Heart right ventricle (tissue), 16 donors: Measurements from ENCODE around the gene KRTAP10-2. TPM values are rescaled to one million over a fixed set of nuclear protein-coding genes. Genes with fewer than 3 reads are reported as not detected.

ENCODE experiments used
- ATAC-seq, 8 donors: fragments of 200-7000 bp; cut with Tn5 transposase; one replicate each; pipeline ENCODE4 v1.9.1; 2020; ENCODE audit warnings: mild to moderate bottlenecking in 8 of 8, moderate library complexity in 8 of 8, moderate number of reproducible peaks in 1 of 8
- DNase-seq, 2 donors: peaks; one replicate each; pipeline ENCODE4 v3.0.0-alpha.2; 2020
- H3K27ac ChIP-seq, 10 donors: fragments of 200-600 bp; sonication (generic) in 2 of 10; one replicate each; pipeline versions ENCODE4 v1.5.0 to v1.8.0; 2020 to 2022; ENCODE audit warnings: mild to moderate bottlenecking in 3 of 10
- H3K27me3 ChIP-seq, 7 donors: fragments of 200-600 bp; one replicate each; pipeline ENCODE4 v1.8.0; 2021 to 2022; ENCODE audit warnings: mild to moderate bottlenecking in 2 of 7
- H3K36me3 ChIP-seq, 9 donors: fragments of 200-600 bp; sonication (generic) in 1 of 9; one replicate each; pipeline versions ENCODE4 v1.5.0 to v1.8.0; 2020 to 2022; ENCODE audit warnings: mild to moderate bottlenecking in 2 of 9
- H3K4me1 ChIP-seq, 9 donors: fragments of 200-600 bp; sonication (generic) in 1 of 9; one replicate each; pipeline versions ENCODE4 v1.5.0 to v1.8.0; 2020 to 2022; ENCODE audit warnings: mild to moderate bottlenecking in 4 of 9
- H3K4me3 ChIP-seq, 10 donors: fragments of 200-600 bp; sonication (generic) in 2 of 10; one replicate each; pipeline versions ENCODE4 v1.5.0 to v1.8.0; 2020 to 2022; ENCODE audit warnings: mild to moderate bottlenecking in 7 of 10, moderate library complexity in 2 of 10
- H3K9me3 ChIP-seq, 11 donors: fragments of 200-600 bp in 10 of 11; sonication (generic) in 2 of 11; one replicate each; pipeline versions ENCODE4 v1.5.0 to v1.8.0; 2013 to 2022; ENCODE audit warnings: mild to moderate bottlenecking in 2 of 11, control low read depth in 1 of 11, moderate library complexity in 1 of 11
- CTCF ChIP-seq, 9 donors: fragments of 200-600 bp; sonication (generic) in 2 of 9; IDR thresholded peaks; one replicate each; pipeline versions ENCODE4 v1.5.0 to v1.8.0; 2021 to 2022; ENCODE audit warnings: antibody characterized with exemption in 9 of 9, mild to moderate bottlenecking in 5 of 9, moderate library complexity in 1 of 9
- WGBS, 2 donors: extraction: QIAGEN DNeasy Blood & Tissue Kit; methylation state at CpG; one replicate each; pipeline ENCODE4 v1.1.7; 2013; ENCODE audit warnings: inconsistent platforms in 1 of 2; 5-methylcytosine and 5-hydroxymethylcytosine counted together
- intact Hi-C, 10 donors: fragments of 100-400 bp; cut with DNase I; formaldehyde crosslinking; loops; one replicate each; pipeline versions ENCODE4 v1.11.1 to v1.14.2; 2022
- polyA plus RNA-seq, 2 donors: library from polyadenylated mRNA; stranded (reverse); fragments of 200-250 nt; gene quantifications; one replicate each; pipeline ENCODE4 v1.2.3, GENCODE V29; 2013
- total RNA-seq, 10 donors: library from RNA; stranded (reverse); fragmentation: NEBNext Ultra II Directional in 3 of 10; extraction: Animal tissue kit (Norgen Biotek cat#: 25700) in 3 of 10; gene quantifications; one replicate each; pipeline versions ENCODE4 v1.2.1 to v1.2.4, GENCODE V29; 2021 to 2023
- donor health status: Arrhythmogenic right ventricular cardiomyopathy.
- donor health status: ischemic (EF 13 %, LVEDD 7.1; RV severe dilation, severe dysfunction).
- donor health status: healthy with polysubstance abuse.
- donor health status: DM: no; HTN: yes; CAD: no.
- donor health status: DM: no; HTN: no; CAD: no.
- donor health status: ischemic (EF 25% LVEDD 6.9; RV normal size, moderate dysfunction).
- donor health status: ischemic (EF 25% LVEDD 5.7; RV mildly dilated, moderate dysfunction).
- donor health status: healthy.
- donor health status: DM: yes; HTN: yes; CAD: no.
- donor health status: Ischemic cardiomyopathy.
- donor health status: ischemic (EF 35%, LVEDD 5.7; RV mildly dilated, moderate dysfunction).
- donor health status: nonischemic (EF 11% LVEDD 7.7; RV severe dilation, severe dysfunction).
- donor health status: DM: yes; HTN: yes; CAD: no.
- donor health status: PGD.
- donor health status: ischemic (EF 29% LVEDD 5.4; RV normal size, mild dysfunction).
- donor health status: nonischemic (EF 23%, LVEDD 6.1; RV moderate dilation, normal function).

Gene KRTAP10-2
- total and polyA plus RNA-seq, 12 donors, result not detected

- H3K36me3 ChIP-seq, result no peaks in the 10 kb centered on the region
- no peak overlapping the region for H3K4me3 ChIP-seq
- H3K27ac ChIP-seq, result no peak overlapping the region
- DNase-seq (no peak), ATAC-seq (peak in 1 of 8 donors; percentile 21)
- WGBS, 2 donors, result 78 to 84% methylated on average over 10 of the region's 10 CpGs
- TF ChIP-seq CTCF (IDR thresholded peaks at IDR 0.05), result no peak
- H3K9me3 ChIP-seq, result peaks cover 0 to 12% (median 0%) of the 10 kb centered on the region in 11 donors
- intact Hi-C loops, result no loop called here
- H3K4me1 ChIP-seq, result peaks cover 0 to 4% (median 0%) of the 10 kb centered on the region in 9 donors
- peaks cover 0 to 55% (median 25%) of the 10 kb centered on the region in 7 donors for H3K27me3 ChIP-seq
Measured at GRCh38 chr21:44590311-44590721, 39.0 kb upstream of the KRTAP10-2 start.

- Histone ChIP-seq H3K27ac (no peak overlapping the region), H3K27me3 (peaks cover 0 to 61% (median 31%) of the 10 kb centered on the region in 7 donors), H3K4me1 (peaks cover 0 to 4% (median 0%) of the 10 kb centered on the region in 9 donors), H3K36me3 (no peaks in the 10 kb centered on the region), H3K9me3 (peaks cover 0 to 12% (median 0%) of the 10 kb centered on the region in 11 donors), H3K4me3 (no peak overlapping the region)
- intact Hi-C loops, result no loop called here
- 72 to 78% methylated on average over 24 of the region's 24 CpGs for WGBS, 2 donors
- TF ChIP-seq CTCF (IDR thresholded peaks at IDR 0.05), result no peak
- DNase-seq (no peak), ATAC-seq (no peak)
Measured at GRCh38 chr21:44589586-44590305, 38.4 kb upstream of the KRTAP10-2 start.

- no peak for DNase-seq
- no peak for TF ChIP-seq CTCF (IDR thresholded peaks at IDR 0.05)
- peaks cover 0 to 12% (median 0%) of the 10 kb centered on the region in 11 donors for H3K9me3 ChIP-seq
- H3K4me3 ChIP-seq, result no peak overlapping the region
- H3K4me1 ChIP-seq, result peaks cover 0 to 4% (median 0%) of the 10 kb centered on the region in 9 donors
- ATAC-seq, result no peak
- H3K27ac ChIP-seq, result no peak overlapping the region
- intact Hi-C loops, result no loop called here
- peaks cover 0 to 66% (median 32%) of the 10 kb centered on the region in 7 donors for H3K27me3 ChIP-seq
- WGBS, 2 donors, result 95 to 96% methylated on average over 2 of the region's 2 CpGs
- no peaks in the 10 kb centered on the region for H3K36me3 ChIP-seq
Measured at GRCh38 chr21:44589094-44589493, 37.8 kb upstream of the KRTAP10-2 start.

GRCh38 chr21:44585892-44586291, 34.6 kb upstream of the KRTAP10-2 start:
- no peak for TF ChIP-seq CTCF (IDR thresholded peaks at IDR 0.05)
- H3K4me1 ChIP-seq, result no peaks in the 10 kb centered on the region
- H3K27me3 ChIP-seq, result peaks cover 0 to 65% (median 25%) of the 10 kb centered on the region in 7 donors
- DNase-seq, result no peak
- no peak overlapping the region for H3K27ac ChIP-seq
- peaks cover 0 to 29% (median 2%) of the 10 kb centered on the region in 11 donors for H3K9me3 ChIP-seq
- H3K4me3 ChIP-seq, result no peak overlapping the region
- ATAC-seq, result no peak
- intact Hi-C loops, result no loop called here
- no peaks in the 10 kb centered on the region for H3K36me3 ChIP-seq
- 83% methylated on average over 3 of the region's 3 CpGs for WGBS, 2 donors
